ENCODE results near the gene GRK6. TPM values are rescaled to one million over a fixed set of nuclear protein-coding genes. Genes with fewer than 3 reads are reported as not detected.
A peak's percentile ranks its signal among the peaks of the same experiment; 100 is the strongest.

The GRK6 gene
- total RNA-seq, 1 experiment from 2014 or later = 82.3 TPM

- no peaks in the 10 kb centered on the region for H3K79me2 ChIP-seq (ENCODE audit: low read depth)
- no peak overlapping the region for H3K27ac ChIP-seq
- POLR2A ChIA-PET (ENCODE audit: unreplicated experiment) = interaction anchor here (0.6 kb wide), 1 partner anchor 9 kb away, joined by 4 read pairs; no protein-coding TSS in a partner anchor
- no TSS peak for BruUV-seq (replicated peaks)
- H3F3A ChIP-seq (ENCODE audit: insufficient read depth, low read depth) = peaks cover 19% of the 10 kb centered on the region; the same call in 1 of the 2 replicates
- H3K27me3 ChIP-seq (ENCODE audit: insufficient read depth, low read depth) = no peaks in the 10 kb centered on the region
- no peak overlapping the region for H3K4me3 ChIP-seq
- no peaks in the 10 kb centered on the region for H3K9me2 ChIP-seq (ENCODE audit: insufficient read depth)
- peaks cover 4% of the 10 kb centered on the region; the same call in 1 of the 2 replicates for H3K36me3 ChIP-seq (ENCODE audit: low read depth)
- H2AFZ ChIP-seq = no peak overlapping the region
- no peak overlapping the region for H3K4me2 ChIP-seq
- no peak for DNase-seq
- TF ChIP-seq EZH2 (IDR thresholded peaks at IDR 0.05; ENCODE audit: low read depth) (no peak), CTCF (conservative IDR thresholded peaks at IDR 0.05) (no peak)
- no peaks in the 10 kb centered on the region for H3K4me1 ChIP-seq (replicated peaks; ENCODE audit: insufficient read depth)
- CTCF ChIA-PET = no interaction called here
- H3K9me3 ChIP-seq (ENCODE audit: insufficient read depth, low read depth) = no peaks in the 10 kb centered on the region
- H4K20me1 ChIP-seq (ENCODE audit: insufficient read depth) = no peaks in the 10 kb centered on the region
- intact Hi-C loops (cut with micrococcal nuclease; ENCODE audit: unreplicated experiment) = no loop called here
These were observed 59.8 kb downstream of the GRK6 start for GRCh38 chr5:177486256-177486655.

GRCh38 chr5:177487144-177487543 lies 60.7 kb downstream of the GRK6 start:
- no peaks in the 10 kb centered on the region for H3K27me3 ChIP-seq (ENCODE audit: insufficient read depth, low read depth)
- ChIA-PET POLR2A (ENCODE audit: unreplicated experiment) (interaction anchor here (0.6 kb wide), 1 partner anchor 8 kb away, joined by 4 read pairs; no protein-coding TSS in a partner anchor), CTCF (no interaction called here)
- H3K4me1 ChIP-seq (replicated peaks; ENCODE audit: insufficient read depth) = no peaks in the 10 kb centered on the region
- peaks cover under 1% of the 10 kb centered on the region; the same call in 1 of the 2 replicates for H3K79me2 ChIP-seq (ENCODE audit: low read depth)
- BruUV-seq (replicated peaks) = no TSS peak
- no peak overlapping the region for H3K4me3 ChIP-seq
- H2AFZ ChIP-seq = no peak overlapping the region
- H3K9me3 ChIP-seq (ENCODE audit: insufficient read depth, low read depth) = no peaks in the 10 kb centered on the region
- H3K36me3 ChIP-seq (ENCODE audit: low read depth) = peaks cover 4% of the 10 kb centered on the region; the same call in 1 of the 2 replicates
- intact Hi-C loops (cut with micrococcal nuclease; ENCODE audit: unreplicated experiment) = no loop called here
- TF ChIP-seq EZH2 (IDR thresholded peaks at IDR 0.05; ENCODE audit: low read depth) = no peak
- TF ChIP-seq CTCF (conservative IDR thresholded peaks at IDR 0.05) = no peak
- no peak overlapping the region for H3K4me2 ChIP-seq
- DNase-seq = no peak
- H3F3A ChIP-seq (ENCODE audit: insufficient read depth, low read depth) = peaks cover 16% of the 10 kb centered on the region; the same call in 1 of the 2 replicates
- no peaks in the 10 kb centered on the region for H4K20me1 ChIP-seq (ENCODE audit: insufficient read depth)
- no peaks in the 10 kb centered on the region for H3K9me2 ChIP-seq (ENCODE audit: insufficient read depth)
- no peak overlapping the region for H3K27ac ChIP-seq

- H3K27me3 ChIP-seq (ENCODE audit: insufficient read depth, low read depth) = no peaks in the 10 kb centered on the region
- peaks cover 12% of the 10 kb centered on the region; the same call in 1 of the 2 replicates for H3F3A ChIP-seq (ENCODE audit: insufficient read depth, low read depth)
- H3K27ac ChIP-seq = no peak overlapping the region
- H2AFZ ChIP-seq = no peak overlapping the region
- ChIA-PET POLR2A (ENCODE audit: unreplicated experiment) (no interaction called here), CTCF (no interaction called here)
- no peak overlapping the region for H3K4me3 ChIP-seq
- no peak for DNase-seq
- no peaks in the 10 kb centered on the region for H3K9me3 ChIP-seq (ENCODE audit: insufficient read depth, low read depth)
- intact Hi-C loops (cut with micrococcal nuclease; ENCODE audit: unreplicated experiment) = no loop called here
- H4K20me1 ChIP-seq (ENCODE audit: insufficient read depth) = no peaks in the 10 kb centered on the region
- H3K36me3 ChIP-seq (ENCODE audit: low read depth) = peaks cover 4% of the 10 kb centered on the region; the same call in 1 of the 2 replicates
- no TSS peak for BruUV-seq (replicated peaks)
- no peak overlapping the region for H3K4me2 ChIP-seq
- H3K4me1 ChIP-seq (replicated peaks; ENCODE audit: insufficient read depth) = peaks cover 1% of the 10 kb centered on the region; the same call in 1 of the 2 replicates
- TF ChIP-seq CTCF (conservative IDR thresholded peaks at IDR 0.05) (0 out of 2 replicates have a peak, but pooled peaks have one; percentile 17), EZH2 (IDR thresholded peaks at IDR 0.05; ENCODE audit: low read depth) (no peak)
- H3K9me2 ChIP-seq (ENCODE audit: insufficient read depth) = no peaks in the 10 kb centered on the region
- peaks cover 9% of the 10 kb centered on the region for H3K79me2 ChIP-seq (ENCODE audit: low read depth)
These were observed 61.5 kb downstream of the GRK6 start for GRCh38 chr5:177487975-177488374.
